ENCODE data around the gene CD151. TPM values are rescaled to one million over a fixed set of nuclear protein-coding genes. Genes with fewer than 3 reads are reported as not detected.

The CD151 gene
- total and polyA plus RNA-seq, 3 experiments from 2014 or later: 19.6 to 65.5 (median 61.2) TPM

GRCh38 chr11:852762-853161 is 20.0 kb downstream of the CD151 start:
- H3K9me3 ChIP-seq (ENCODE audit: low read length): no peaks in the 10 kb centered on the region
- no peak overlapping the region for H3K27ac Mint-ChIP-seq
- H3K36me3 ChIP-seq (ENCODE audit: insufficient read depth, low read length): no peaks in the 10 kb centered on the region
- H3K4me1 Mint-ChIP-seq: peaks cover 5 to 19% (median 8%) of the 10 kb centered on the region in 3 donors
- no peak for DNase-seq
- peaks cover 10% of the 10 kb centered on the region for H3K4me1 ChIP-seq (ENCODE audit: insufficient read depth, low read length)
- peaks cover 8% of the 10 kb centered on the region for H3K27me3 ChIP-seq (ENCODE audit: insufficient read depth, low read length, poor library complexity, severe bottlenecking)
- no peak overlapping the region for H3K4me3 ChIP-seq (ENCODE audit: low read length)
- peaks cover 2 to 4% of the 10 kb centered on the region in 2 donors for H3K27me3 Mint-ChIP-seq
- H3K36me3 Mint-ChIP-seq: no peaks in the 10 kb centered on the region
- H3K9me3 Mint-ChIP-seq: no peaks in the 10 kb centered on the region
- CTCF ChIA-PET: no interaction called here
- H3K27ac ChIP-seq (ENCODE audit: low read depth, low read length): no peak overlapping the region
- POLR2A ChIA-PET: no interaction called here
- no peak overlapping the region for H3K4me3 Mint-ChIP-seq

- H3K9me3 ChIP-seq (ENCODE audit: low read length): no peaks in the 10 kb centered on the region
- peaks cover 4 to 14% (median 5%) of the 10 kb centered on the region in 3 donors for H3K4me1 Mint-ChIP-seq
- ChIA-PET CTCF (no interaction called here), POLR2A (no interaction called here)
- no peaks in the 10 kb centered on the region for H3K36me3 ChIP-seq (ENCODE audit: insufficient read depth, low read length)
- no peak overlapping the region for H3K27ac ChIP-seq (ENCODE audit: low read depth, low read length)
- H3K4me3 ChIP-seq (ENCODE audit: low read length): no peak overlapping the region
- H3K36me3 Mint-ChIP-seq: no peaks in the 10 kb centered on the region
- peaks cover 4% of the 10 kb centered on the region for H3K4me1 ChIP-seq (ENCODE audit: insufficient read depth, low read length)
- peaks cover 3% of the 10 kb centered on the region for H3K27me3 ChIP-seq (ENCODE audit: insufficient read depth, low read length, poor library complexity, severe bottlenecking)
- no peak overlapping the region for H3K4me3 Mint-ChIP-seq
- no peak for DNase-seq
- no peak overlapping the region for H3K27ac Mint-ChIP-seq
- no peaks in the 10 kb centered on the region for H3K27me3 Mint-ChIP-seq
- no peaks in the 10 kb centered on the region for H3K9me3 Mint-ChIP-seq
These were observed 21.1 kb downstream of the CD151 start for GRCh38 chr11:853682-854448.

- H3K27ac Mint-ChIP-seq: no peak overlapping the region
- no peaks in the 10 kb centered on the region for H3K27me3 Mint-ChIP-seq
- no peak overlapping the region for H3K4me3 ChIP-seq (ENCODE audit: low read length)
- H3K27me3 ChIP-seq (ENCODE audit: insufficient read depth, low read length, poor library complexity, severe bottlenecking): no peaks in the 10 kb centered on the region
- no peaks in the 10 kb centered on the region for H3K36me3 Mint-ChIP-seq
- H3K9me3 ChIP-seq (ENCODE audit: low read length): no peaks in the 10 kb centered on the region
- peaks cover 4 to 8% (median 5%) of the 10 kb centered on the region in 3 donors for H3K4me1 Mint-ChIP-seq
- POLR2A ChIA-PET: no interaction called here
- no peaks in the 10 kb centered on the region for H3K4me1 ChIP-seq (ENCODE audit: insufficient read depth, low read length)
- no peaks in the 10 kb centered on the region for H3K9me3 Mint-ChIP-seq
- CTCF ChIA-PET: no interaction called here
- no peaks in the 10 kb centered on the region for H3K36me3 ChIP-seq (ENCODE audit: insufficient read depth, low read length)
- no peak overlapping the region for H3K4me3 Mint-ChIP-seq
- H3K27ac ChIP-seq (ENCODE audit: low read depth, low read length): no peak overlapping the region
- DNase-seq: no peak
These were observed 22.0 kb downstream of the CD151 start for GRCh38 chr11:854601-855329.

- Histone ChIP-seq H3K36me3 (ENCODE audit: insufficient read depth, low read length) (no peaks in the 10 kb centered on the region), H3K4me1 (ENCODE audit: insufficient read depth, low read length) (no peaks in the 10 kb centered on the region), H3K27me3 (ENCODE audit: insufficient read depth, low read length, poor library complexity, severe bottlenecking) (no peaks in the 10 kb centered on the region), H3K4me3 (ENCODE audit: low read length) (no peak overlapping the region), H3K27ac (ENCODE audit: low read depth, low read length) (no peak overlapping the region), H3K9me3 (ENCODE audit: low read length) (no peaks in the 10 kb centered on the region)
- Mint-ChIP-seq H3K4me1 (peaks cover 4 to 8% (median 5%) of the 10 kb centered on the region in 3 donors), H3K27ac (no peak overlapping the region), H3K4me3 (no peak overlapping the region), H3K27me3 (no peaks in the 10 kb centered on the region), H3K9me3 (no peaks in the 10 kb centered on the region), H3K36me3 (no peaks in the 10 kb centered on the region)
- DNase-seq: no peak
- POLR2A ChIA-PET: no interaction called here
- CTCF ChIA-PET: no interaction called here
These were observed 22.6 kb downstream of the CD151 start for GRCh38 chr11:855330-855674.

GRCh38 chr11:855796-856195 is 23.0 kb downstream of the CD151 start:
- no peaks in the 10 kb centered on the region for H3K9me3 ChIP-seq (ENCODE audit: low read length)
- no peak overlapping the region for H3K4me3 ChIP-seq (ENCODE audit: low read length)
- Mint-ChIP-seq H3K36me3 (no peaks in the 10 kb centered on the region), H3K9me3 (no peaks in the 10 kb centered on the region), H3K27ac (no peak overlapping the region), H3K27me3 (no peaks in the 10 kb centered on the region), H3K4me3 (no peak overlapping the region), H3K4me1 (peaks cover 4 to 8% (median 5%) of the 10 kb centered on the region in 3 donors)
- no peak for DNase-seq
- ChIA-PET POLR2A (no interaction called here), CTCF (no interaction called here)
- no peaks in the 10 kb centered on the region for H3K27me3 ChIP-seq (ENCODE audit: insufficient read depth, low read length, poor library complexity, severe bottlenecking)
- H3K27ac ChIP-seq (ENCODE audit: low read depth, low read length): no peak overlapping the region
- H3K4me1 ChIP-seq (ENCODE audit: insufficient read depth, low read length): no peaks in the 10 kb centered on the region
- no peaks in the 10 kb centered on the region for H3K36me3 ChIP-seq (ENCODE audit: insufficient read depth, low read length)

- ChIA-PET CTCF (no interaction called here), POLR2A (interaction anchor here (0.6 kb wide), 1 partner anchor 225 kb away, joined by 3 read pairs; no protein-coding TSS in a partner anchor)
- peaks cover 4 to 8% (median 5%) of the 10 kb centered on the region in 3 donors for H3K4me1 Mint-ChIP-seq
- no peaks in the 10 kb centered on the region for H3K36me3 Mint-ChIP-seq
- Histone ChIP-seq H3K27me3 (ENCODE audit: insufficient read depth, low read length, poor library complexity, severe bottlenecking) (no peaks in the 10 kb centered on the region), H3K27ac (ENCODE audit: low read depth, low read length) (no peak overlapping the region), H3K9me3 (ENCODE audit: low read length) (no peaks in the 10 kb centered on the region), H3K4me1 (ENCODE audit: insufficient read depth, low read length) (no peaks in the 10 kb centered on the region), H3K4me3 (ENCODE audit: low read length) (no peak overlapping the region), H3K36me3 (ENCODE audit: insufficient read depth, low read length) (no peaks in the 10 kb centered on the region)
- no peaks in the 10 kb centered on the region for H3K27me3 Mint-ChIP-seq
- DNase-seq: no peak
- H3K9me3 Mint-ChIP-seq: no peaks in the 10 kb centered on the region
- peak overlapping the region in 1 of 8 donors; percentile 59 for H3K27ac Mint-ChIP-seq
- H3K4me3 Mint-ChIP-seq: no peak overlapping the region
These were observed 23.6 kb downstream of the CD151 start for GRCh38 chr11:856397-856796.

GRCh38 chr11:858053-858761 is 25.5 kb downstream of the CD151 start:
- CTCF ChIA-PET: no interaction called here
- Mint-ChIP-seq H3K27ac (no peak overlapping the region), H3K9me3 (no peaks in the 10 kb centered on the region), H3K4me1 (peaks cover 4 to 8% (median 5%) of the 10 kb centered on the region in 3 donors), H3K27me3 (no peaks in the 10 kb centered on the region), H3K4me3 (peak overlapping the region in 1 of 7 donors; percentile 51), H3K36me3 (no peaks in the 10 kb centered on the region)
- Histone ChIP-seq H3K36me3 (ENCODE audit: insufficient read depth, low read length) (no peaks in the 10 kb centered on the region), H3K27ac (ENCODE audit: low read depth, low read length) (no peak overlapping the region), H3K4me1 (ENCODE audit: insufficient read depth, low read length) (no peaks in the 10 kb centered on the region), H3K4me3 (ENCODE audit: low read length) (no peak overlapping the region), H3K9me3 (ENCODE audit: low read length) (no peaks in the 10 kb centered on the region), H3K27me3 (ENCODE audit: insufficient read depth, low read length, poor library complexity, severe bottlenecking) (no peaks in the 10 kb centered on the region)
- DNase-seq: no peak
- POLR2A ChIA-PET: no interaction called here

GRCh38 chr11:858762-859339 is 26.1 kb downstream of the CD151 start:
- Histone ChIP-seq H3K9me3 (ENCODE audit: low read length) (no peaks in the 10 kb centered on the region), H3K4me3 (ENCODE audit: low read length) (no peak overlapping the region), H3K36me3 (ENCODE audit: insufficient read depth, low read length) (no peaks in the 10 kb centered on the region), H3K27ac (ENCODE audit: low read depth, low read length) (no peak overlapping the region), H3K27me3 (ENCODE audit: insufficient read depth, low read length, poor library complexity, severe bottlenecking) (no peaks in the 10 kb centered on the region), H3K4me1 (ENCODE audit: insufficient read depth, low read length) (no peaks in the 10 kb centered on the region)
- no peaks in the 10 kb centered on the region for H3K36me3 Mint-ChIP-seq
- POLR2A ChIA-PET: no interaction called here
- H3K4me3 Mint-ChIP-seq: no peak overlapping the region
- H3K27me3 Mint-ChIP-seq: no peaks in the 10 kb centered on the region
- no peak for DNase-seq
- no peak overlapping the region for H3K27ac Mint-ChIP-seq
- H3K9me3 Mint-ChIP-seq: no peaks in the 10 kb centered on the region
- CTCF ChIA-PET: no interaction called here
- H3K4me1 Mint-ChIP-seq: peaks cover 4 to 8% (median 5%) of the 10 kb centered on the region in 3 donors
